Dermis microvascular lymphatic vessel endothelial cell (primary cell): ENCODE measurements around the gene GAS2L1. TPM values are rescaled to one million over a fixed set of nuclear protein-coding genes. Genes with fewer than 3 reads are reported as not detected.
A peak's percentile ranks its signal among the peaks of the same experiment; 100 is the strongest.

Experiments
- DNase-seq, 2 donors: peaks; one replicate each; pipeline versions ENCODE4 v3.0.0 to v3.0.0-alpha.2; 2010; ENCODE audit warnings: low read depth in 2 of 2
- total RNA-seq: library from RNA; depleted of rRNA; stranded (reverse); fragments of >200 nt; gene quantifications from 2 replicates; pipeline ENCODE4 v1.2.1, GENCODE V29; 2014

Gene GAS2L1
- 11.8 and 26.8 TPM in 2 replicates for total RNA-seq

GRCh38 chr22:29306175-29306834 is at the start of gene GAS2L1:
Gene GAS2L1 (plus strand): TSS chr22:29306650. CDS start chr22:29308106, 1,456 bp downstream.
- DNase-seq = peak; percentile 57 to 86

- DNase-seq = no peak
Measured at GRCh38 chr22:29257751-29258181, 48.7 kb upstream of the GAS2L1 start.

GRCh38 chr22:29258407-29259252 is 47.8 kb upstream of the GAS2L1 start:
- no peak for DNase-seq

GRCh38 chr22:29259253-29259899 is 47.1 kb upstream of the GAS2L1 start:
- no peak for DNase-seq

- DNase-seq = no peak
Measured at GRCh38 chr22:29260031-29260560, 46.4 kb upstream of the GAS2L1 start.

GRCh38 chr22:29260601-29261315 is 45.7 kb upstream of the GAS2L1 start:
- DNase-seq = no peak

GRCh38 chr22:29263791-29264276 is 42.6 kb upstream of the GAS2L1 start:
- DNase-seq = no peak

GRCh38 chr22:29265305-29265704 is 41.1 kb upstream of the GAS2L1 start:
- no peak for DNase-seq

- no peak for DNase-seq
Measured at GRCh38 chr22:29265929-29266328, 40.5 kb upstream of the GAS2L1 start.

GRCh38 chr22:29266564-29267461 is 39.6 kb upstream of the GAS2L1 start:
- DNase-seq = peak in 1 of 2 donors; percentile 12

GRCh38 chr22:29267462-29267857 is 39.0 kb upstream of the GAS2L1 start:
- DNase-seq = no peak

- DNase-seq = peak; percentile 95 to 98
Measured at GRCh38 chr22:29267858-29268510, 38.5 kb upstream of the GAS2L1 start, which contains the start of the genes EWSR1 and RHBDD3. Gene EWSR1 (plus strand): TSS chr22:29268268. CDS start chr22:29268337, 69 bp downstream. Gene RHBDD3 (minus strand): TSS chr22:29267981. CDS start chr22:29265626, 2,355 bp downstream.

- peak; percentile 34 to 67 for DNase-seq
Measured at GRCh38 chr22:29268511-29269229, 37.8 kb upstream of the GAS2L1 start.

GRCh38 chr22:29269230-29269604 is 37.2 kb upstream of the GAS2L1 start:
- DNase-seq = peak in 1 of 2 donors; percentile 11

GRCh38 chr22:29269731-29270474 is 36.5 kb upstream of the GAS2L1 start:
- DNase-seq = peak in 1 of 2 donors; percentile 10

GRCh38 chr22:29270475-29271271 is 35.8 kb upstream of the GAS2L1 start:
- peak in 1 of 2 donors; percentile 42 for DNase-seq

GRCh38 chr22:29272624-29273023 is 33.8 kb upstream of the GAS2L1 start:
- no peak for DNase-seq
